IMR-90 (cell line): ENCODE results near the gene FLT3. TPM values are rescaled to one million over a fixed set of nuclear protein-coding genes. Genes with fewer than 3 reads are reported as not detected.

Experiments
- ATAC-seq: fragments of 200-7000 bp; cut with Tn5 transposase; 2 replicates; pipeline ENCODE4 v1.9.1; 2020; ENCODE audit warnings: low read depth, mild to moderate bottlenecking, moderate library complexity
- BruUV-seq: library from RNA; stranded (reverse); fragments of 400-500 nt; replicated peaks from 2 replicates; lab custom pipeline; 2021; lab: Mats Ljungman, UMichigan
- CTCF ChIA-PET: fragments of 300-600 bp; formaldehyde crosslinking; extraction: SDS; loops from one replicate; lab custom pipeline; 2021; ENCODE audit warnings: antibody characterized with exemption; lab: Yijun Ruan, JAX
- POLR2A ChIA-PET: fragments of 300-600 bp; sonication (Branson Sonifier 250); formaldehyde crosslinking; loops from one replicate; lab custom pipeline; 2022; ENCODE audit warnings: antibody characterized with exemption; ENCODE audit not compliant: unreplicated experiment; lab: Charles Lee
- DNase-seq: peaks from one replicate; pipeline ENCODE4 v3.0.0; 2013
- H2AFZ ChIP-seq: replicated peaks from 2 replicates; pipeline ENCODE3; 2013; ENCODE audit warnings: low read length, mild to moderate bottlenecking; ENCODE audit not compliant: poor library complexity
- H2AK5ac ChIP-seq: 2 replicates; pipeline ENCODE4 v1.6.1; 2013; ENCODE audit warnings: low read depth, low read length, inconsistent platforms
- H2AK9ac ChIP-seq: replicated peaks from 2 replicates; pipeline ENCODE3; 2013; ENCODE audit warnings: mild to moderate bottlenecking, low read depth, low read length, moderate library complexity; ENCODE audit not compliant: poor library complexity
- H2BK120ac ChIP-seq: 2 replicates; pipeline ENCODE4 v1.6.1; 2013; ENCODE audit warnings: low read depth, low read length, inconsistent platforms
- H2BK15ac ChIP-seq: 3 replicates; pipeline ENCODE4 v1.6.1; 2013; ENCODE audit warnings: low read depth, low read length, inconsistent platforms
- H2BK20ac ChIP-seq: 2 replicates; pipeline ENCODE4 v1.6.1; 2013; ENCODE audit warnings: low read depth, mild to moderate bottlenecking, inconsistent platforms, low read length, moderate library complexity
- H2BK5ac ChIP-seq: 2 replicates; pipeline ENCODE4 v1.6.1; 2013; ENCODE audit warnings: mild to moderate bottlenecking, low read depth, low read length, inconsistent platforms; ENCODE audit not compliant: poor library complexity, severe bottlenecking
- H3K14ac ChIP-seq: replicated peaks from 2 replicates; pipeline ENCODE4 v1.6.1; 2013; ENCODE audit warnings: low read depth, low read length, inconsistent platforms
- H3K18ac ChIP-seq: 2 replicates; pipeline ENCODE4 v1.6.1; 2013; ENCODE audit warnings: low read depth, low read length, control low read depth
- H3K23ac ChIP-seq: 2 replicates; pipeline ENCODE4 v1.6.1; 2013; ENCODE audit warnings: low read depth, low read length, inconsistent platforms
- H3K27ac ChIP-seq: 2 replicates; pipeline ENCODE4 v1.5.1; 2013; ENCODE audit warnings: mild to moderate bottlenecking, control low read depth, low read length; ENCODE audit not compliant: insufficient read depth
- H3K27me3 ChIP-seq: 2 replicates; pipeline ENCODE4 v1.6.1; 2013; ENCODE audit warnings: low read length; ENCODE audit not compliant: control insufficient read depth, insufficient read depth
- H3K36me3 ChIP-seq: 2 replicates; pipeline ENCODE4 v1.6.1; 2013; ENCODE audit warnings: low read length, mixed read lengths; ENCODE audit not compliant: control insufficient read depth, insufficient read depth
- H3K4ac ChIP-seq: 2 replicates; pipeline ENCODE4 v1.6.1; 2013; ENCODE audit warnings: low read depth, low read length, inconsistent platforms
- H3K4me1 ChIP-seq: 2 replicates; pipeline ENCODE4 v1.6.1; 2013; ENCODE audit warnings: low read length, mixed read lengths; ENCODE audit not compliant: control insufficient read depth, insufficient read depth
- H3K4me2 ChIP-seq: 2 replicates; pipeline ENCODE4 v1.6.1; 2013; ENCODE audit warnings: low read depth, mild to moderate bottlenecking, control low read depth, low read length, moderate library complexity
- H3K4me3 ChIP-seq: 2 replicates; pipeline ENCODE4 v1.5.1; 2013; ENCODE audit warnings: low read depth, mild to moderate bottlenecking, control low read depth, low read length, moderate library complexity; ENCODE audit not compliant: insufficient read depth
- H3K56ac ChIP-seq: 2 replicates; pipeline ENCODE4 v1.6.1; 2013; ENCODE audit warnings: low read length, inconsistent platforms; ENCODE audit not compliant: insufficient read depth; ENCODE audit errors: extremely low read depth
- H3K79me1 ChIP-seq, 2 experiments: 2 replicates each; pipeline ENCODE4 v1.6.1; 2013; ENCODE audit warnings: low read length in 2 of 2, inconsistent platforms in 1 of 2, low read depth in 1 of 2
- H3K9ac ChIP-seq: 2 replicates; pipeline ENCODE4 v1.6.1; 2013; ENCODE audit warnings: low read depth, low read length, control low read depth
- H3K9me1 ChIP-seq: 2 replicates; pipeline ENCODE4 v1.6.1; 2013; ENCODE audit warnings: low read length, inconsistent platforms; ENCODE audit not compliant: insufficient read depth
- H3K9me3 ChIP-seq: 2 replicates; pipeline ENCODE4 v1.6.1; 2013; ENCODE audit warnings: low read length; ENCODE audit not compliant: control insufficient read depth, insufficient read depth
- H4K20me1 ChIP-seq: 2 replicates; pipeline ENCODE4 v1.6.1; 2013; ENCODE audit warnings: low read length, inconsistent platforms; ENCODE audit not compliant: insufficient read depth
- H4K5ac ChIP-seq: 2 replicates; pipeline ENCODE4 v1.6.1; 2013; ENCODE audit warnings: mild to moderate bottlenecking, low read depth, low read length, control low read depth
- H4K8ac ChIP-seq, 2 experiments: 2 replicates each; pipeline ENCODE4 v1.6.1; 2013; ENCODE audit warnings: low read depth in 2 of 2, low read length in 2 of 2, control low read depth in 1 of 2, inconsistent platforms in 1 of 2
- H4K91ac ChIP-seq: 2 replicates; pipeline ENCODE4 v1.6.1; 2013; ENCODE audit warnings: low read depth, low read length, inconsistent platforms; ENCODE audit not compliant: insufficient read depth
- BHLHE40 ChIP-seq: fragments of 150-350 bp; IDR thresholded peaks from 2 replicates; pipeline ENCODE4 v1.6.1; 2016; ENCODE audit warnings: mild to moderate bottlenecking, low read depth, low read length
- CEBPB ChIP-seq: IDR thresholded peaks from 2 replicates; pipeline ENCODE4 v1.6.1; 2012; ENCODE audit warnings: low read depth, low read length, improper control_type of control experiment
- CTCF ChIP-seq: conservative IDR thresholded peaks from 2 replicates; pipeline ENCODE4 v1.5.1; 2012; ENCODE audit warnings: mild to moderate bottlenecking, low read depth, low read length, improper control_type of control experiment
- ELK1 ChIP-seq: fragments of 150-350 bp; IDR thresholded peaks from 2 replicates; pipeline ENCODE4 v1.6.1; 2016; ENCODE audit warnings: low read depth, mild to moderate bottlenecking, low read length, moderate library complexity, borderline replicate concordance
- FOS ChIP-seq: fragments of 150-350 bp; IDR thresholded peaks from 2 replicates; pipeline ENCODE4 v1.6.1; 2016; ENCODE audit warnings: low read depth, low read length
- MAFK ChIP-seq: IDR thresholded peaks from 2 replicates; pipeline ENCODE4 v1.6.1; 2012; ENCODE audit warnings: low read depth, low read length, improper control_type of control experiment
- MAZ ChIP-seq: IDR thresholded peaks from 2 replicates; pipeline ENCODE4 v1.6.1; 2012; ENCODE audit warnings: low read depth, mild to moderate bottlenecking, low read length, improper control_type of control experiment, moderate library complexity, borderline replicate concordance
- MXI1 ChIP-seq: IDR thresholded peaks from 2 replicates; pipeline ENCODE4 v1.6.1; 2012; ENCODE audit warnings: low read depth, mild to moderate bottlenecking, low read length, moderate library complexity, borderline replicate concordance
- NFE2L2 ChIP-seq: fragments of 150-350 bp; IDR thresholded peaks from 2 replicates; pipeline ENCODE4 v1.6.1; 2016; ENCODE audit warnings: low read depth, mild to moderate bottlenecking, low read length
- POLR2A ChIP-seq: IDR thresholded peaks from 2 replicates; pipeline ENCODE4 v1.6.1; 2012; ENCODE audit warnings: mild to moderate bottlenecking, low read depth, low read length
- RAD21 ChIP-seq: IDR thresholded peaks from 2 replicates; pipeline ENCODE4 v1.6.1; 2012; ENCODE audit warnings: low read length, improper control_type of control experiment
- RCOR1 ChIP-seq: IDR thresholded peaks from 2 replicates; pipeline ENCODE4 v1.6.1; 2012; ENCODE audit warnings: mild to moderate bottlenecking, low read length, improper control_type of control experiment; ENCODE audit not compliant: insufficient replicate concordance
- RFX5 ChIP-seq: IDR thresholded peaks from 2 replicates; pipeline ENCODE4 v1.8.0; 2012; ENCODE audit warnings: low read depth, mild to moderate bottlenecking, low read length, moderate library complexity
- SMC3 ChIP-seq: fragments of 150-350 bp; IDR thresholded peaks from 2 replicates; pipeline ENCODE4 v1.6.1; 2016; ENCODE audit warnings: low read depth, mild to moderate bottlenecking, antibody characterized with exemption, low read length, moderate library complexity
- USF2 ChIP-seq: fragments of 150-350 bp; IDR thresholded peaks from 2 replicates; pipeline ENCODE4 v1.6.1; 2017; ENCODE audit warnings: mild to moderate bottlenecking, antibody characterized with exemption, low read length, low read depth
- dilution Hi-C: fragments of 300-500 bp; cut with HindIII; formaldehyde crosslinking; loops from one replicate; pipeline ENCODE4 v1.14.3; 2018; ENCODE audit warnings: low sequenced_read_pairs; ENCODE audit not compliant: unreplicated experiment
- in situ Hi-C: fragments of 300-500 bp; cut with MboI; formaldehyde crosslinking; loops from 3 replicates; pipeline ENCODE4 v1.14.3; 2019; ENCODE audit warnings: low sequenced_read_pairs, inconsistent platforms, mixed read lengths
- intact Hi-C: fragments of 100-400 bp; cut with micrococcal nuclease; formaldehyde crosslinking; loops from 2 replicates; pipeline ENCODE4 v1.10.0; 2022
- polyA plus RNA-seq, 3 experiments: library from polyadenylated mRNA; depleted of rRNA; stranded (reverse); fragments of >200 nt; gene quantifications; 2 replicates each; pipeline ENCODE4 v1.2.3, GENCODE V29; 2012; ENCODE audit warnings: low replicate concordance in 1 of 3
- total RNA-seq: library from RNA; depleted of rRNA; stranded (reverse); fragments of >200 nt; gene quantifications from 2 replicates; pipeline ENCODE4 v1.2.3, GENCODE V29; 2012

Gene FLT3
- total and polyA plus RNA-seq, 2 of the 4 experiments (the other 2 are of a cell fraction) = not detected

- CTCF ChIA-PET = no interaction called here
- TF ChIP-seq USF2 = no peak
- TF ChIP-seq SMC3 = no peak
- no peak for TF ChIP-seq NFE2L2
- TF ChIP-seq MAFK = no peak
- no peak for TF ChIP-seq MAZ
- TF ChIP-seq RCOR1 = no peak
- TF ChIP-seq MXI1 = no peak
- TF ChIP-seq CTCF = no peak
- TF ChIP-seq RFX5 = no peak
- TF ChIP-seq BHLHE40 = no peak
- TF ChIP-seq CEBPB = no peak
- no peak for TF ChIP-seq POLR2A
- no peak for TF ChIP-seq ELK1
- no peak for TF ChIP-seq FOS
- TF ChIP-seq RAD21 = no peak
- dilution Hi-C loops = no loop called here
These were observed 73.3 kb downstream of the FLT3 start for GRCh38 chr13:28027071-28027470.

More at GRCh38 chr13:28027071-28027470, 73.3 kb downstream of the FLT3 start:
- no peak overlapping the region for H3K56ac ChIP-seq
- no peak overlapping the region for H3K9ac ChIP-seq
- no peaks in the 10 kb centered on the region for H3K79me1 ChIP-seq
- no peak overlapping the region for H2AK5ac ChIP-seq
- H3K4me3 ChIP-seq = no peak overlapping the region
- peaks cover 8% of the 10 kb centered on the region for H3K4me1 ChIP-seq
- no peak overlapping the region for H2AK9ac ChIP-seq
- H3K9me3 ChIP-seq = peaks cover under 1% of the 10 kb centered on the region; the same call in 1 of the 2 replicates
- no peak overlapping the region for H2BK5ac ChIP-seq
- H3K14ac ChIP-seq = no peak overlapping the region
- POLR2A ChIA-PET = no interaction called here
- no peak overlapping the region for H3K23ac ChIP-seq
- no TSS peak for BruUV-seq
- H3K18ac ChIP-seq = no peak overlapping the region
- in situ Hi-C loops (no loop called here), intact Hi-C loops (no loop called here)
- no peaks in the 10 kb centered on the region for H3K36me3 ChIP-seq
- ATAC-seq (no peak), DNase-seq (no peak)
- H2BK120ac ChIP-seq = no peak overlapping the region
- peaks cover 10% of the 10 kb centered on the region; the same call in 1 of the 2 replicates for H3K9me1 ChIP-seq
- no peak overlapping the region for H4K91ac ChIP-seq
- H4K8ac ChIP-seq = no peak overlapping the region
- peaks cover 6% of the 10 kb centered on the region; the same call in 1 of the 2 replicates for H3K27me3 ChIP-seq
- H2BK20ac ChIP-seq = no peak overlapping the region
- no peak overlapping the region for H3K4ac ChIP-seq
- no peak overlapping the region for H2AFZ ChIP-seq
- no peaks in the 10 kb centered on the region for H4K20me1 ChIP-seq
- no peak overlapping the region for H3K4me2 ChIP-seq
- no peak overlapping the region for H4K5ac ChIP-seq
- no peak overlapping the region for H2BK15ac ChIP-seq
- H3K27ac ChIP-seq = no peak overlapping the region
